Measurements from ENCODE around the gene ZNF814. TPM values are rescaled to one million over a fixed set of nuclear protein-coding genes. Genes with fewer than 3 reads are reported as not detected.
A peak's percentile ranks its signal among the peaks of the same experiment; 100 is the strongest.
"Not testable (repeated sequence)": the region's sequence is repeated elsewhere in the genome, so short reads cannot be mapped to it uniquely, and the experiment has no call there.

The ZNF814 gene
- total and polyA plus RNA-seq, 5 experiments from 2014 or later: 13.2 to 85.1 (median 32.2) TPM

GRCh38 chr19:57814505-57815246 is 74.2 kb downstream of the ZNF814 start, which contains the start of gene ZNF552:
ZNF552 (minus strand) TSS chr19:57814913; CDS start chr19:57814743, 170 bp downstream.
- POLR2A ChIA-PET: interaction anchor here (0.8 to 1.6 kb wide), 7 partner anchors 34 to 661 kb away, joined by 3 to 6 read pairs (median 5); partner anchors contain the start of genes ZNF154, ZNF551, ZNF586 and ZNF776
- peak; percentile 79 to 82 for ATAC-seq

GRCh38 chr19:57813919-57814504 is 74.8 kb downstream of the ZNF814 start:
- DNase-seq (no peak), ATAC-seq (no peak)
- H3K36me3 Mint-ChIP-seq: peaks cover 0 to 25% (median 15%) of the 10 kb centered on the region in 3 donors
- H3K27me3 Mint-ChIP-seq: no peaks in the 10 kb centered on the region
- H3K4me1 Mint-ChIP-seq: peaks cover 16 to 64% (median 55%) of the 10 kb centered on the region in 4 donors
- H3K9me3 Mint-ChIP-seq: no peaks in the 10 kb centered on the region
- peak overlapping the region; percentile 91 to 99 (median 98) for H3K27ac Mint-ChIP-seq
- POLR2A ChIA-PET: interaction anchor here (0.7 to 1.6 kb wide), 4 partner anchors 45 to 508 kb away, joined by 3 to 6 read pairs (median 5); partner anchors contain the start of genes ZNF154, ZNF551 and ZNF586
- peak overlapping the region; percentile 91 to 99 (median 96) for H3K4me3 Mint-ChIP-seq

More at GRCh38 chr19:57814505-57815246, 74.2 kb downstream of the ZNF814 start, which contains the start of gene ZNF552:
- peak; percentile 59 to 88 (median 76) for DNase-seq
- H3K27ac Mint-ChIP-seq: peak within 1 kb of the TSS; percentile 91 to 99 (median 98)
- H3K27me3 Mint-ChIP-seq: no peaks in the 10 kb centered on the region
- H3K4me3 Mint-ChIP-seq: peak within 1 kb of the TSS; percentile 91 to 99 (median 96)
- H3K9me3 Mint-ChIP-seq: no peaks in the 10 kb centered on the region
- peaks cover 15 to 60% (median 56%) of the 10 kb centered on the region in 4 donors for H3K4me1 Mint-ChIP-seq
- H3K36me3 Mint-ChIP-seq: peaks cover 0 to 20% (median 12%) of the 10 kb centered on the region in 3 donors

- DNase-seq, H3K27me3 Mint-ChIP-seq, H3K9me3 Mint-ChIP-seq, ATAC-seq: not testable (repeated sequence)
- Mint-ChIP-seq H3K27ac (peak overlapping the region; percentile 15 to 99 (median 86)), H3K36me3 (peaks cover 0 to 31% (median 21%) of the 10 kb centered on the region in 3 donors), H3K4me1 (peaks cover 18 to 64% (median 54%) of the 10 kb centered on the region in 4 donors), H3K4me3 (peak overlapping the region; percentile 67 to 99 (median 88))
- POLR2A ChIA-PET: interaction anchor here (0.7 kb wide), 1 partner anchor 509 kb away, joined by 3 read pairs; no protein-coding TSS in a partner anchor
These were observed 75.6 kb downstream of the ZNF814 start for GRCh38 chr19:57812975-57813820.

GRCh38 chr19:57812226-57812625 is 76.6 kb downstream of the ZNF814 start:
- POLR2A ChIA-PET: interaction anchor here (0.7 kb wide), 2 partner anchors 28 to 43 kb away, joined by 3 to 6 read pairs; partner anchors contain the start of gene ZNF586
- peaks cover 18 to 64% (median 55%) of the 10 kb centered on the region in 4 donors for H3K4me1 Mint-ChIP-seq
- H3K27me3 Mint-ChIP-seq: no peaks in the 10 kb centered on the region
- peaks cover 0 to 39% (median 28%) of the 10 kb centered on the region in 3 donors for H3K36me3 Mint-ChIP-seq
- peak overlapping the region; percentile 7 to 99 (median 78) for H3K4me3 Mint-ChIP-seq
- peak in 1 of 10 donors; percentile 5 for DNase-seq
- peak overlapping the region; percentile 15 to 99 (median 71) for H3K27ac Mint-ChIP-seq
- ATAC-seq: no peak
- H3K9me3 Mint-ChIP-seq: no peaks in the 10 kb centered on the region

- Mint-ChIP-seq H3K4me1 (peaks cover 18 to 64% (median 52%) of the 10 kb centered on the region in 4 donors), H3K36me3 (peaks cover 0 to 49% (median 34%) of the 10 kb centered on the region in 3 donors), H3K4me3 (peak overlapping the region in 1 of 10 donors; percentile 14)
These were observed 78.2 kb downstream of the ZNF814 start for GRCh38 chr19:57810410-57811295.

GRCh38 chr19:57807541-57807940 is 81.3 kb downstream of the ZNF814 start:
- DNase-seq (no peak), ATAC-seq (no peak)
- POLR2A ChIA-PET: no interaction called here
- Mint-ChIP-seq H3K27me3 (no peaks in the 10 kb centered on the region), H3K9me3 (peaks cover 0 to 2% (median 0%) of the 10 kb centered on the region in 9 donors), H3K4me3 (no peak overlapping the region), H3K4me1 (peaks cover 22 to 58% (median 44%) of the 10 kb centered on the region in 4 donors), H3K27ac (peak overlapping the region in 1 of 10 donors; percentile 41), H3K36me3 (peaks cover 0 to 58% (median 34%) of the 10 kb centered on the region in 3 donors)

More at GRCh38 chr19:57810410-57811295, 78.2 kb downstream of the ZNF814 start:
- POLR2A ChIA-PET, H3K9me3 Mint-ChIP-seq, DNase-seq, ATAC-seq, H3K27me3 Mint-ChIP-seq: not testable (repeated sequence)
- peak overlapping the region in 3 of 10 donors; percentile 19 to 79 (median 62) for H3K27ac Mint-ChIP-seq

- ATAC-seq (peak; percentile 59 to 76), DNase-seq (peak in 6 of 10 donors; percentile 5 to 30 (median 16))
- POLR2A ChIA-PET: no interaction called here
- Mint-ChIP-seq H3K4me1 (peaks cover 17 to 43% (median 35%) of the 10 kb centered on the region in 4 donors), H3K4me3 (peak overlapping the region; percentile 74 to 94 (median 84)), H3K36me3 (peaks cover 0 to 56% (median 41%) of the 10 kb centered on the region in 3 donors), H3K9me3 (peaks cover 0 to 9% (median 0%) of the 10 kb centered on the region in 9 donors), H3K27ac (peak overlapping the region; percentile 21 to 96 (median 82)), H3K27me3 (no peaks in the 10 kb centered on the region)
These were observed 85.1 kb downstream of the ZNF814 start for GRCh38 chr19:57803594-57804325.

- ATAC-seq (no peak), DNase-seq (no peak)
- Mint-ChIP-seq H3K4me1 (peaks cover 15 to 41% (median 34%) of the 10 kb centered on the region in 4 donors), H3K4me3 (peak overlapping the region; percentile 74 to 94 (median 84)), H3K27me3 (no peaks in the 10 kb centered on the region), H3K27ac (peak overlapping the region; percentile 1 to 96 (median 82)), H3K9me3 (peaks cover 0 to 9% (median 0%) of the 10 kb centered on the region in 9 donors), H3K36me3 (peaks cover 0 to 52% (median 37%) of the 10 kb centered on the region in 3 donors)
- POLR2A ChIA-PET: no interaction called here
These were observed 85.6 kb downstream of the ZNF814 start for GRCh38 chr19:57803265-57803593.

- POLR2A ChIA-PET: interaction anchor here (0.8 to 2.8 kb wide), 2 partner anchors 18 to 33 kb away, joined by 3 to 10 read pairs; partner anchors contain the start of gene ZNF586
- Mint-ChIP-seq H3K4me3 (peak overlapping the region in 1 of 10 donors; percentile 29), H3K36me3 (peaks cover 0 to 44% (median 33%) of the 10 kb centered on the region in 3 donors), H3K27ac (peak overlapping the region in 6 of 10 donors; percentile 27 to 85 (median 44)), H3K4me1 (peaks cover 15 to 41% (median 33%) of the 10 kb centered on the region in 4 donors), H3K9me3 (peaks cover 0 to 9% (median 0%) of the 10 kb centered on the region in 9 donors), H3K27me3 (no peaks in the 10 kb centered on the region)
- ATAC-seq (peak in 1 of 2 donors; percentile 41), DNase-seq (no peak)
These were observed 86.6 kb downstream of the ZNF814 start for GRCh38 chr19:57802269-57802668.

- peaks cover 7 to 45% (median 43%) of the 10 kb centered on the region in 3 donors for H3K36me3 Mint-ChIP-seq
- POLR2A ChIA-PET: interaction anchor here (2.8 kb wide), 1 partner anchor 19 kb away, joined by 10 read pairs; no protein-coding TSS in a partner anchor
- ATAC-seq (no peak), DNase-seq (no peak)
- H3K9me3 Mint-ChIP-seq: peaks cover 0 to 19% (median under 1%) of the 10 kb centered on the region in 9 donors
- H3K27ac Mint-ChIP-seq: peak overlapping the region in 2 of 10 donors; percentile 13 to 51
- H3K4me1 Mint-ChIP-seq: peaks cover 15 to 38% (median 31%) of the 10 kb centered on the region in 4 donors
- H3K4me3 Mint-ChIP-seq: peak overlapping the region in 2 of 10 donors; percentile 0 to 3
- H3K27me3 Mint-ChIP-seq: no peaks in the 10 kb centered on the region
These were observed 88.1 kb downstream of the ZNF814 start for GRCh38 chr19:57800696-57801095.

Data from naive thymus-derived CD8-positive, alpha-beta T cell (primary cell).